HL-60 (cell line): ENCODE data around the gene ANKDD1B.
"Not testable (repeated sequence)": the region's sequence is repeated elsewhere in the genome, so short reads cannot be mapped to it uniquely, and the experiment has no call there.

Source experiments
- DNase-seq, 2 experiments: peaks; one replicate each; pipeline ENCODE4 v3.0.0-alpha.2; 2010 to 2020; ENCODE audit warnings: low read depth in 1 of 2, low spot score in 1 of 2
- H3K27ac ChIP-seq: fragments of 250-450 bp; sonication (Bioruptor Pico); replicated peaks from 2 replicates; pipeline ENCODE4 v1.5.1; 2020; ENCODE audit warnings: mild to moderate bottlenecking, moderate library complexity
- H3K27me3 ChIP-seq: fragments of 250-450 bp; sonication (Bioruptor Pico); 2 replicates; pipeline ENCODE4 v1.5.1; 2021; ENCODE audit warnings: mild to moderate bottlenecking, moderate library complexity; ENCODE audit not compliant: insufficient read depth, poor library complexity, severe bottlenecking
- H3K4me3 ChIP-seq: replicated peaks from 2 replicates; pipeline ENCODE4 v1.5.1; 2011; ENCODE audit warnings: mild to moderate bottlenecking, control low read depth, low read length; ENCODE audit not compliant: insufficient read depth
- CTCF ChIP-seq: IDR thresholded peaks from one replicate; pipeline ENCODE4 v1.5.1; 2011; ENCODE audit warnings: low read length, control low read depth, inconsistent platforms; ENCODE audit not compliant: insufficient read depth
- GABPA ChIP-seq: IDR thresholded peaks from 2 replicates; pipeline ENCODE4 v1.6.1; 2012; ENCODE audit warnings: low read depth
- POLR2AphosphoS5 ChIP-seq: IDR thresholded peaks from 2 replicates; pipeline ENCODE4 v1.6.1; 2012; ENCODE audit warnings: low read depth
- REST ChIP-seq: IDR thresholded peaks from 2 replicates; pipeline ENCODE4 v1.6.1; 2012; ENCODE audit warnings: low read depth; ENCODE audit not compliant: insufficient replicate concordance
- SPI1 ChIP-seq: IDR thresholded peaks from 2 replicates; pipeline ENCODE4 v1.6.1; 2012; ENCODE audit warnings: low read depth, mild to moderate bottlenecking, borderline replicate concordance

The ANKDD1B gene

GRCh38 chr5:75603371-75603770 is 7.9 kb upstream of the ANKDD1B start:
- DNase-seq: no peak

GRCh38 chr5:75603821-75604220 is 7.4 kb upstream of the ANKDD1B start:
- no peak overlapping the region for H3K27ac ChIP-seq
- DNase-seq: no peak
- H3K4me3 ChIP-seq: no peak overlapping the region
- no peaks in the 10 kb centered on the region for H3K27me3 ChIP-seq
- TF ChIP-seq SPI1: no peak
- TF ChIP-seq CTCF: no peak
- TF ChIP-seq POLR2AphosphoS5: no peak
- TF ChIP-seq REST: no peak
- TF ChIP-seq GABPA: no peak

More at GRCh38 chr5:75603371-75603770, 7.9 kb upstream of the ANKDD1B start:
- Histone ChIP-seq H3K27me3 (no peaks in the 10 kb centered on the region), H3K27ac (no peak overlapping the region), H3K4me3 (no peak overlapping the region)
- TF ChIP-seq POLR2AphosphoS5 (no peak), CTCF (no peak), SPI1 (no peak), REST (no peak)

- H3K4me3 ChIP-seq, H3K27ac ChIP-seq, H3K27me3 ChIP-seq: not testable (repeated sequence)
- DNase-seq: peak in 1 of 2 experiments; percentile 22
- TF ChIP-seq SPI1: peak; percentile 15; the same call in 1 of the 2 replicates
Observed at GRCh38 chr5:75607341-75607740, 3.9 kb upstream of the ANKDD1B start.

- no peak for TF ChIP-seq POLR2AphosphoS5
- TF ChIP-seq SPI1: no peak
- no peak for TF ChIP-seq CTCF
- TF ChIP-seq GABPA: no peak
- no peak for TF ChIP-seq REST
- H3K27me3 ChIP-seq: no peaks in the 10 kb centered on the region
Observed at GRCh38 chr5:75608870-75609269, 2.4 kb upstream of the ANKDD1B start.

More at GRCh38 chr5:75608870-75609269, 2.4 kb upstream of the ANKDD1B start:
- Histone ChIP-seq H3K27ac (no peak overlapping the region), H3K4me3 (no peak overlapping the region)
- DNase-seq: no peak
